HT1080 (cell line): ENCODE data around the gene NKX1-1. TPM values are rescaled to one million over a fixed set of nuclear protein-coding genes. Genes with fewer than 3 reads are reported as not detected.
"Not testable (repeated sequence)": the region's sequence is repeated elsewhere in the genome, so short reads cannot be mapped to it uniquely, and the experiment has no call there.

Experiments used
- DNase-seq: peaks from one replicate; pipeline ENCODE4 v3.0.0-alpha.2; 2015; ENCODE audit warnings: low read depth
- total RNA-seq: library from RNA; depleted of rRNA; stranded (reverse); fragments of >200 nt; shearing (Covaris generic); gene quantifications from 2 replicates; pipeline ENCODE4 v1.2.3, GENCODE V29; 2014

The NKX1-1 gene
- total RNA-seq, 1 experiment from 2014 or later: not detected

DNA sequence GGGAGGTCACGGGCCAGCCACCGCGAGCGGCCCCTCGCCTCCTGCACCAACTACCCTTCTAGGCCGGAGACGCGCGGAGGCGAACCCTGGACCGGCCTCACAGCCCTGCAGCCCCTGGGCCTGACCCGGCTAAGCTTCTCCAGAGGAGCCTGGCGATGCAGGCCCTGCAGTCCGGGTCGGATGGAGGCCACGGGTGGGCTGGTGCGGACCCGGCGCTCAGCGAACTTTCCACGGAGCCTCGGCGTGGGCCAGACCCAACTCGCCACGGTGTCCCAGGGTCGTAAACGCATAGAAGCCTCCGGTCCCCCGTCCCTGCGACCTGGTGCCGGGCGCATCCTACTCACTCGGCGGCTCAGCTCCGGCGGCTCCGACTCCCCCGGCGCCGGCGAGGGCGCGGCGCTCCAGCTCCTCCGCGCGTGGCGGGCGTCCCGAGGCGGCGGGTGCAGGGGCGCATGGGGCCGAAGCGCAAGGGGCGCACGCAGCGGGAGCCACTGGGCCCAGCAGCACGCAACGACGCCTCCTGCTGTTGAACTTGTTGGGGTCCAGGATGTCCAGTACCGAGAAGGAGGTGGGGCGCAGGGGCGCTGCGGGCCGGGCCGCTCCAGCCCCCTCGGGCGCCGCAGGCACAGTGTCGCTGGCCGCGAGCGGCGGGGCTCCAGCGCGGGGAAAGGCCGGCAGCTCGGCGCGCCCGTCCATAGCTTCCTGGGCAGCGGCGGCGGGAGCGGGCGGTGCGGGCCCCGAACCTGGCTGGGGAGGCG, 427 bp downstream of the NKX1-1 start:
- no peak for DNase-seq

DNA sequence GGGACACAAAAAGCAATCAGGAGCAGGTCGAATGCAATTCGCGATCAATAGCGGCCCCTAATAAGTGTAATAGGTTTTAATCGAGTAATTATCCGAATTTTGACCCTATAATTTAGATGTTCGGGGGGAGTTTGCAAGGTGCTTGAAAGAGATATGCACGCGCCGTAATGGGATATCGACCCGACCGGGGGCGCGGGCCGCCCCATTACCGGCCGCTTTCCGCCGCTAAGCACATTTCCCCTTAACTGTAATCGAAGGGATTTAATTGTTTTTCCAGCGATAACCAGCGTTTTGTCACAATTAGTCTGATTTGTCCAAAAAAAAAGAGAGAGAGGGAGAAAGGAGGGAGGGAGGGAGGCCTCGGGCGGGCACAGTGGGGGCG, 997 bp downstream of the NKX1-1 start:
- DNase-seq: no peak

DNA sequence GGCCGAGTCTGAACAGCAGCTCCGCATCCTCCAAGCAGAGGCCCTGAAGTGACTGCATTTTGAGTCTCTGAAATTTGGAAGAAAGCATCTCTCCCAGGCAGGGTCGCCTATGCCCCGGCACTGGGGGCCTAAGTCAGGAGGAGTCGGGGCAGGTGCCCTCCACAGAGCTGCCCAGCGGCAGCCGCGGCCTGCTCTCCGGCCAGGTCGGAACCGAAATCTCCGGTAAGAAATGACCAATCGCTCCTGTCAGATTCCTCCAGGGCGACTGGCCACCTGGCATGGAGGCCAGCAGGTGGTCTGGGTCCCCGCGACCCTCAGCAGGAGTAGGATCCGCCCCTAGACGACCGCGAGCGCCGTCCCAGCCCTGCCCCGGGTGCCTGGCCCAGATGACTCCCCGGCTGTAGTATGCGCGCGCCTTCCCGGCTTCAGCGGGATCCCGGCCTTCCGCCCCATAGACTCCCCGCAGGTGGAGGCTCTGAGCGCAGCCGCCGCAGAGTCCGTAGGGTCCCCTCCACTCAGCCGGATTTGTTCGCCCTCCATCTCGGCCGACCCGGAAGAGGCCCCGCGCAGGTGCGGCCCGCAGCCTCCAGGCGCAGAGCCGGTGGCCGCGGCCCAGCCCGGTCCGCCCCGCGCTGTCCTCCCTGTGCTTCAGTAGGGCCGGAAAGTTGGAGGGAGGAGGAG, 1.5 kb downstream of the NKX1-1 start:
- no peak for DNase-seq

DNA sequence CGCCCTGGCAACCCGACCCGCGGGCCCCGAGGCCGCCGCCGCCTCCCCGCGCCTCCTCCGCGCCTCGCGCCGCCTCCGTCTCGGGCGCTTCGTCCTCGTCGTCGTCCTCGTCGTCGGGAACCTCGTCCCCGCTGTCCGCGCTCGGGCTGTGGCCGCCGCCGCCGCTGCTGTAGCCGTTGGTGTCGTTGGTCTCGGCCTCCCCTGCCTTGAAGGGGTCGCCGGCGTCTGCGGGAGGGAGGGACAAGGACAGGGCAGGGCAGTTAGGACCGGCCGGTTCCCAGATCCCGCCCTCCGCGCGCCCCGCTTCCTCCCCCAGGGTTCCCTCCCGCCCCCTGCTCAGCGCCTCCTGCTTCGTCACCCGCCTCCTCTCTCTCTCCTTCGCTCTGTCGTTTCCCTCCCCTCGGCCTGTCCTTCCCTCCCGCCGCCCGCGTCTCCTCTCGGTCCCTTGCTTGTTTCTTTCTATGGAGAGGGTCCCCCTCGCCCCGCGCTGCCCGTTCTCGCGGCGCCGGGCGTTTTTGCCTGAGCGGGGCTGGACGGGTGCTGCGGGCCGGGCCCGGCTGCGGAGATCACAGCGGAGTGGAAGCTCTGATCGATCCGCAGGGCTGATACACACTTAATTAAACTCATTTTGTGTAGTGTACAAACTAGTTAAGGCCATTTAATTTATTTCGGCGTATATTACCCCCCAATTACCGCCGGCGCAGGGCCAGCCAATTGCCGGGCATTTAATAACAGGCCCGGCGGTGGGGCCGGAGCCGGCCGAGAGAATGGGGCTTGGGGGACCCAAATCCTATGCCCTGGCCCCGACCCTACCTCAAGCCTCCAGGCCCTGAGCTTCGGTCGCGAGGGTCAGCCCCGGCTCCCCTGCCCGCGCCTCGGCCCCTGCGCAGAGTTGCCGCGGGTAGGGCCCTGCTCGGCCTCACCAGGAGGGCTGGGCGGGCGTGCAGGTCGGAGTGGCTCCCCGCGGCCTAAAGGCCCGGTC, 2.4 kb downstream of the NKX1-1 start:
- no peak for DNase-seq

DNA sequence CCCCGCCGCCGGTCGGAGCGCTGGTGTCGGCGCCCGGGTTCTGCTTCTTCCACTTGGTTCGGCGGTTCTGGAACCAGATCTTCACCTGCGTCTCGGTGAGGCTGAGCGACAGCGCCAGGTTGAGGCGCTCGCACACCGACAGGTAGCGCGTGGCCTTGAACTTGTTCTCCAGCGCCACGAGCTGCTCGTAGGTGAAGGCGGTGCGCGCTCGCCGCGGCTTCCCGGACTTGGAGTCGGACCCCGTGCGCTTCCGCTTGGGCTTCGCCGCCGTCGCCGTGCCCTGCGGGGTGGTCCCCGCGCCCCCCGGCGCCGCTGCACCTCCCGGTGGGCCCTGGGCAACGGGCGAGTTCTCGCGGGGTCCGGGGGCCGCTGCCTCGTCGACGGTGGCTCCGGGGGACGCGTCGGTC, 3.1 kb downstream of the NKX1-1 start:
- DNase-seq: no peak

DNA sequence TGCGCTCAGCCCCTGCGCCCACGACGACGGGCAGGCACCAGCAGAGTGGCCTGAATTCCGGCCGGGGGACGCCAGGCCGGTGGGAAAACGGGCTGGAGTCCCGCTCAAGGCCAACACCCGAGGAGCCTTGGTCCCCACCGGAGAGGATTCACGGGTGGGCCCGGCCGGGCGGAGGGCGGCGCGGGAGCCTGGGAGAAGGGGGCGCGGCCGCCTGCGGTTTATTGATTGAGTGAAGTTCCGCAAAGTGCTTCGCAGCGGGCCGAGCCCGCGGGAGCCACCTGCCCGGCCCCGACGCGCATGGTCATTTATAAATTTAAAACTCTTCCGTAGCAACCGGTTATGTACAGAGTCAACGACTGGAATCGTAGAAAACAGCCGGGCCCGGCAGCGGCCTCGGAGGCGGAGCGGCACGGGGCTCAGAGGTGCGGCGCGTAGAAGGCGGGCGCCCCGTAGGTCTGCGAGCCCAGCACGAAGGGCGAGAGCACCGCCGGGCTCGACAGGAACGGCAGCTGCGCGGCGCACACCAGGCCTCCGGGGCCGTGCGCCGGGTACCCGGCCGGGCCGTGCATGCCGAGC, 3.6 kb downstream of the NKX1-1 start:
- no peak for DNase-seq

DNA sequence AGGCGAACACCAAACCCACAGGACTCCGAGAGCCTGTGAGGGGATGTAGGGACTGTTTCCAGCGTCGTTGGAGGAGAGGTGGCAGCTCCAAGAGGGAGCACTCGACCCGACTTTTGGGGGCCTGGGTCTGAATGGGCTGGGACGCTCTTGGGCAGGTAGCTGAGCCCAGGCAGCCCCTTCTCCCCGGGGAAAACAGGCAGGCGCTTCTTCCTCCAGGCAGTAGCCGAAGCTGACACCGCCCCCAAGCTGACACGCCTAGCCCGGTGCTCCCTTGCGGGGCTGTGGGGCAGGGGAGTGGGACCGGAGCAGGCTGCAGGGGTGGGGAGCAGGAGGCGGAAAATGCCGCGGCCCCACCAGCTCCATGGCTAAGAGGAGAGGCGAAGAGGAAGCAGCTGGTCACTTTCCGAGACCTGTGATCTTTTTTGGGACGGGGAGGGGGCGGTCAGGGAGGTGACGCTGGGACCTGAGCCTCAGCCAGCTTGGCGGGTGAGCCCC, 4.2 kb downstream of the NKX1-1 start:
- DNase-seq: no peak

DNA sequence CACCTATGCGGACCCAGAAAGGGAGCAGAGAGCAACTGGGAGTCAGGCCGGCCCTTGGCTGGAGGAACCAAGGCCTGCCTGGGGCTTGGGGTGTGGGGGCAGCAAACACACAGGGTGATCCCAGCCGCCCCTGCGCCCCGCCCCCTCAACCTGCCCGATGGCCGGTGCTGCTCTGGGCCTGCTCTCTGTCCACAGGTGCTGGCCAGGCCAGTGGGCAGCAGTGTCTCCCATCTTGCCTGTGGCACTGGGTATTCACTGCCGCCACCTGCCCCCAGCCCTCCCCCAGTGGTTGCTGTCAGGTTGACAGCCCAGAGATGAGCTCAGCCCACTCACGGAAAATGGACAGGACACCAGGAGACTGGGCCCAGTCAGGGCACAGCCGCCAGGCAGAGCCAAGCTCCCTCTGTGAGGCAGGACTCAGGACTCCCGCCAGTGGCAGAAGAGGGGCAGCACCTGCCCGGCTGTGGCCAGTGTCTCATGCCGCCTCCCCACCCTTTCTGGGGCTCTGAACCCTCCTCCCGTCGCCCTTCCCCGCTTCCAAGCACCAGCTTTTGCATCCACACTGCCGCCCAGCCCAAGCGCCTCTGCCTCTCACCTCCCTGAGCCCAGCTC, 4.7 kb downstream of the NKX1-1 start:
- DNase-seq: no peak

DNA sequence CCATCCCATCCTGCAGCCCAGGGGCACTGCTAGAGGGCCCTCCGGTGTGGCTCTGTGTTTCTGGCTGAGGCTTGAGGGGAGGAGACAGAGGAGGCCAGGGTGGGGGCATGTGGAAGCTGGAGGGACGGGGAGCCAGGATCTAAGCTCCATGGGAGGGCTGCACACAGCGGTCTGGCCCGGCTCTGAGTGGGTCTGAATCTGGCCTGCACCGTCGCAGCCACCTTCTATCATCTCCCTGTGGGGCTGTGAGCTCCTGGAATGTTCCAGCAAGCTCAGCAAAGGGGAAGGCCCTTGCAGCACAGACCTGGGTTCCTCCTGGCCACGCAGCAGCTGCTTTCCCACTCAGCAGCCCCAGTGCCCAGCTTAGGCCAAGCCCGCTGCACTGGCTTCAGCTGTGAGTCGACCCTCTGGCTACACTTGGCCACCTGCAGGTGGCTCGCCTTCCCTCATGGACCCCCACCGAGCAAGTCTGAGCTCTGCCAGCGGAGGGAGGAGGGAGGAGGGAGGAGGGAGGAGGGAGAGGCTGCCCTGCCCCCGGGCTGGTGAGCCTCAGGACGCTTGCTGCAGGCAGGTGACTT, 5.3 kb downstream of the NKX1-1 start:
- no peak for DNase-seq

DNA sequence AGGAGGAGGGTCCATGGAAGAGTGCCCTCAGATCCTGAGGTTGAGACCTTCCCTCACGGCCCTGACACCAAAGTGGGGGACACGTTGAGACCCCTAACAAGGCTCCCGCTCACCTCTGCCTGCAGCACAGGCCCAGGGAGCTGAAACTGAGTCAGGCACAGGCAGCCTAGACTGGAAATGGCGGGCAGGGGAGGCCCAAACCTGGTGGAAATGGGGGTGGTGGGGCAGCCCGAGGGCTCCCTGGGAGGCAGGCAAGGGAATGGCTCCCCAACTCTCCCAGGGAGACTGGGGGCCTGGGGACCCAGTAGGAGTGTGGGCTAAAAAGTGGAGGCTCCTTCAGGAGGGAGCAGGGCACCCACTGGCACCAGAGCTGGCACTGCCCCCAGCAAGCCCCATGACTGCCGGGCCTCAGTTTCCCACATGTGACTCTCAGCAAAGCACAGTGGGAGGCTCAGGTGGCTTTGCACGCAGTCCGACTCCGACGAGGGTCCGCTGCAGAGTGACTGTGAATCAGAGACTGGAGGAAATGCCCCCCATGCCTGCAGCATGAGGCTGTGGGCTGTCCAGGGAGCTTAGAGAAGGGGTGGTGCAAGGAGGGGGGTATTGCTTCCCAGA, 5.9 kb downstream of the NKX1-1 start:
- no peak for DNase-seq

DNA sequence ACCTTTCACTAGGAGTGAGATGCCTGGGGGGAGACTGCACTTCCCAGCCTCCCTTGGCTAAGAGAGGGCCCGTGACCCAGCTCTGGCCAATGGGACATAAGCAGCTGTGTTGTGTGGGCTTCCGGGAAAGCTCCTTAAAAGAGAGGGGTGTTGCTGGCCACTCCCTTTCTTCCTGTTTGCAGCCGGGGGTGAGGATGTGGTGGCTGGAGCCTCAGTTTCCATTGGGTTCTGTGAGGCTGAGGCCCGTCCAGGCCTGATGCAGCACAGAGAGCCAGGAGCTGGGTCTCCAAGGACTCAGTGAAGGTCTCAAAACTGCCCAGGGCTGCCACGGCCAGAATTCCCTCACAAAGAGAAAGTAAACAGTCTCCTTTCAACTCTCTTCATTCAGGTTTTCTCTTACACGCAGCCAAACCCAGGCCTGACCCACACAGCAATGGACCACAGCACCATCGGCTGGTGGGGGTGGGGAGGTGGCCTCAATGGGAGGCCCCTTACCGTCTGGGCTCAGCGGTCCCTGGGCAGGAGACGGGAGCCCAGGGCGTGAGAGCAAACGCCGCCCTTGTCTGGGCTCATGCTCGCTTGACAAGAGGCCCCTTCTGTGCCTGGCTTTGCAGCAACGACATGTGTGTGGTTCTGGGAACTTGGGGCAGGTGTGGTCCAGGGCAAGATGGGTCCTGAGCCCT, 6.6 kb downstream of the NKX1-1 start:
- peak; percentile 16 for DNase-seq

DNA sequence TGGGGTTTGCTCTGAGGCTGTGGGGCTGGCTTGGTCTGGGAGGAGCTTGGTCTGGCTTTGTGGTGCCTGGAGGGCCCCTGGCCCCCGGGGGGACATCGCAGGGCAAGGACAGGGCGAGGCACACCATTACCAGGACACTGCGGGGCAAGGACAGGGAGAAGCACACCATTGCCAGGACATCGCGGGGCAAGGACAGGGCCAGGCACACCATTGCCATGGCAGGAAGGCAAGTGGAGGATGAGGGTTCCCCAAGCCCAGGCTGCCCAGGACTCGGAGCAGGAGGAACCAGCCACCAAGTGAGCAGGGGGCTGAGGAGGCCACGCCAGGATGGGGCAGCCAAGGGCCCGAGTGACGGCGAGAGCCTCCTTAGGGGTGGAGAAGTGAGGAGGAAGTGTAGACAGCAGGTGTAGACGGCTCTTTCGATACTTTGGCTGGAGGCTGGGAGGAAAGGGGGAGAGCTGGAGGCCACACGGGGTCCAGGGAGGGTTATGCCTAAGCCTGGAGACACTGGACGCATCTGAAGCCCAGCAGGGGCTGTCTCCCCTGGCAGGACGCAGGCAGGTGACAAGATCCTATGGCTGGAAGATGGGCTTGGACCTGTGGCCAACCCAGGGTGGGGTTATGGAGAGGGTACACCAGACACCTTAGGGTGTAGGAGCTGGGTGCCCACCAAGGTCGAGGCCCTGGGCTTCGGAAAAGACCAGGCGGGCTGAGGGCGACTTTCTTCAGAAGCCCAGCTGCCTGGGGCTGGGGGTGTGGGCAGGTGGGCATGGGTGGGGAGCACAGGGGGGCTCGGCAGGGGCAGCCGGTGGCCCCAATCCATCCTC, 7.3 kb downstream of the NKX1-1 start:
- no peak for DNase-seq

DNA sequence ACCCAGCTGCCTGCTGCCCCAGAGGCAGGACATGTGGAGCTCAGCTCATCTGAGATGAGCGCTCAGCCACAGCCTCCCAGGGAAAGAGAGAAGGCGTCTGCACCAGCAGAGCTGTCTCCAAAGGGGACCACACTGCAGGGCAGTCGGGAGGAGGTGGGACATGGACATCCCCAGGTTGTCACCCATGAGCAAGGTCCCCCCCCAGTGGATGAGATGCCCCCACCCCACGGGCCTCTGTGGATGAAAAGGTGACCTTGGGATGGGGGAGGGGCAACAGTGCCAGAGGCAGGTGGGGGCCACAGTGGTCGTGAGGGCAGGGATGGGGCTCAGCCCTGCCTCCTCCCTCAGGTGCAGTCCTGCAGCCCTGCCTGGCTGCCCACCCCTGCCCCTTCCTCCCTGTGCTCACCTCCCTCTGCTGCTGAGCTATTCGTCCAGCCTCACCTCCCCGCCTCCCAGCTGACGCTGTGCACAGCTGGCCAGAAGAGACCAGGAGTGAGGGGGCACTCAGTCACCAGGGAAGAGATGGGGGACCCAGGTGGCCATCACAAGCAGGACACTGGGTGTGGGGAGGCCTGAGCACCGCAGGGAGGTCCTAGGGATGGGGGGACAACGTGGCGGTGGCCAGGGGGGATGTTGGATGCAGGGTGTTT, 9.3 kb downstream of the NKX1-1 start:
- no peak for DNase-seq

DNA sequence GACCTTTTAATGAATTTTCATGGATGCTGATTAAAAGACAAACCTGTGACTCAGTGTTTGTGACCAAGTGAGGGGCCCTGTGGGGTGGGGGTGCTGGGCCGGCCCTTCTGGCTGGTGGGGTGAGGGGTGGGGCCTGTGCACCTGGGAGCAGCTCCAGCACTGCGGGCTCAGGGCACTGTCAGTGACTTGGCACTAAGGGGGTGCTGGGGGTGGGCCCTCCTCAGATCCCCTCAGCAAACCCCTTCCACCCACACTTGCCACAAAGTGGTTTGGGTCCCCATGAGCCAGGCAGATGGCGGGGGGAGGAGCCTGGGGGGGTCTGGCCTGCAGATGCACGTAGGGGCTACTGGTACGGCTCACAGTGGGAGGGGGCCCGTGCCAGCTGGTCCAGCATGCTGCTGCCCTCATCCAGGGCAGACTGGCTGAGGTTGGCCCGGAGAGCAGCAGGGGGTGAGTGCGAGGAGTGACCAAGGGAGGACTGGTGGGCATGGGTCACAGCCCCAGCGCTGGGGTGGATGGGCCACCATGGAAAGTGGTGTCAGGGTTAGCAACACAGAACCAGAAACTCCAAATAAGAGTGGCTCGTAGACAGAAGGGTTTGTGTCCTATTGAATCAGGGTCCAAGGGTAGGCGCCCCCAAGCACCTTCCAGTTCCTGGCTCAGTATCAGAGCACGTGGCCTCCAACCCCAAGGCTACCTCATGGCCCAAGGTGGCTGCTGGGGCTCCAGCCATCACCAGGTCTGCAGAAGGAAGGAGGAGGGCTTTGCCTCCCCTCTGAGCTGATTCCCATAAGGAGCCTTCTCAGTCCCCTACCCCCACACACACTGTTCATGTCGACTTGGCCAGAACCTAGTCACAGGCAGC, 10.1 kb downstream of the NKX1-1 start:
- DNase-seq: no peak

DNA sequence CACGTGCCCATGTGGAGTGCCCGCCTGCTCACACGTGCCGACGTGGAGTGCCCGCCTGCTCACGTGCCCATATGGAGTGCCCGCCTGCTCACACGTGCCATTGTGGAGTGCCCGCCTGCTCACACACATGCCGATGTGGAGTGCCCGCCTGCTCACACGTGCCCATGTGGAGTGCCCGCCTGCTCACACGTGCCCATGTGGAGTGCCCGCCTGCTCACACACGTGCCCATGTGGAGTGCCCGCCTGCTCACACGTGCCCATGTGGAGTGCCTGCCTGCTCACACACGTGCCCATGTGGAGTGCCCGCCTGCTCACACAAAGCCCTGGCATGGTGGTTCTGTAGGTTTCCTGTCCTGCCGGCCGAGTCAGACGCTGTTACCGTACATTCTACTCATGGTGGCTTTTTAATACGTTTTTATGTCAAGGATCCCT, 10.8 kb downstream of the NKX1-1 start:
- not testable (repeated sequence) for DNase-seq

DNA sequence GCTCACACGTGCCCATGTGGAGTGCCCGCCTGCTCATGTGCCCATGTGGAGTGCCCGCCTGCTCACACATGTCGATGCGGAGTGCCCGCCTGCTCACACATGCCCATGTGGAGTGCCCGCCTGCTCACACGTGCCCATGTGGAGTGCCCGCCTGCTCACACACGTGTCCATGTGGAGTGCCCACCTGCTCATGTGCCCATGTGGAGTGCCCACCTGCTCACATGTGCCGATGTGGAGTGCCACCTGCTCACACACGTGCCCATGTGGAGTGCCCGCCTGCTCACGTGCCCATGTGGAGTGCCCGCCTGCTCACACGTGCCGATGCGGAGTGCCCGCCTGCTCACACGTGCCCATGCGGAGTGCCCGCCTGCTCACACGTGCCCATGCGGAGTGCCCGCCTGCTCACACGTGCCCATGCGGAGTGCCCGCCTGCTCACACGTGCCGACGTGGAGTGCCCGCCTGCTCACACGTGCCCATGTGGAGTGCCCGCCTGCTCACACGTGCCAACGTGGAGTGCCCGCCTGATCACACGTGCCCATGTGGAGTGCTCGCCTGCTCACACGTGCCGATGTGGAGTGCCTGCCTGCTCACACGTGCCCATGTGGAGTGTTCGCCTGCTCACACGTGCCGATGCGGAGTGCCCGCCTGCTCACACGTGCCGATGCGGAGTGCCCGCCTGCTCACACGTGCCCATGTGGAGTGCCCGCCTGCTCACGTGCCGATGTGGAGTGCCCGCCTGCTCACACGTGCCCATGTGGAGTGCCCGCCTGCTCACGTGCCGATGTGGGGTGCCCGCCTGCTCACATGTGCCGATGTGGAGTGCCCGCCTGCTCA, 11.5 kb downstream of the NKX1-1 start:
- DNase-seq: not testable (repeated sequence)
